Neural progenitor cell (in vitro differentiated cells): ENCODE results near the gene GFPT2. TPM values are rescaled to one million over a fixed set of nuclear protein-coding genes. Genes with fewer than 3 reads are reported as not detected.
A peak's percentile ranks its signal among the peaks of the same experiment; 100 is the strongest.

ENCODE experiments used
- DNase-seq: peaks from one replicate; pipeline ENCODE4 v3.0.0-alpha.2; 2016; ENCODE audit warnings: low spot score
- H2AFZ ChIP-seq: fragments of 200-600 bp; sonication (generic); replicated peaks from 2 replicates; pipeline ENCODE4 v1.6.1; 2016; ENCODE audit warnings: antibody characterized with exemption
- H3F3A ChIP-seq: fragments of 200-600 bp; sonication (generic); 2 replicates; pipeline ENCODE4 v1.6.1; 2016; ENCODE audit warnings: antibody characterized with exemption, low read depth
- H3K27ac ChIP-seq: fragments of 200-600 bp; sonication (generic); 2 replicates; pipeline ENCODE4 v1.5.1; 2016; ENCODE audit warnings: mild to moderate bottlenecking
- H3K27me3 ChIP-seq: fragments of 200-600 bp; sonication (generic); 2 replicates; pipeline ENCODE4 v1.6.1; 2016; ENCODE audit warnings: mild to moderate bottlenecking, moderate library complexity
- H3K36me3 ChIP-seq: fragments of 200-600 bp; sonication (generic); 2 replicates; pipeline ENCODE4 v1.5.1; 2016
- H3K4me1 ChIP-seq: fragments of 200-600 bp; sonication (generic); 2 replicates; pipeline ENCODE4 v1.6.1; 2016; ENCODE audit warnings: mixed run types
- H3K4me2 ChIP-seq: fragments of 200-600 bp; sonication (generic); 2 replicates; pipeline ENCODE4 v1.6.1; 2016
- H3K4me3 ChIP-seq: fragments of 200-600 bp; sonication (generic); 2 replicates; pipeline ENCODE4 v1.5.1; 2016
- H3K79me2 ChIP-seq: fragments of 200-600 bp; sonication (generic); 2 replicates; pipeline ENCODE4 v1.6.1; 2016; ENCODE audit warnings: low read depth
- H3K9ac ChIP-seq: fragments of 200-600 bp; sonication (generic); 2 replicates; pipeline ENCODE4 v1.6.1; 2016
- H3K9me3 ChIP-seq: fragments of 200-600 bp; sonication (generic); 2 replicates; pipeline ENCODE4 v1.5.1; 2016; ENCODE audit warnings: low read depth
- H4K20me1 ChIP-seq: fragments of 200-600 bp; sonication (generic); 2 replicates; pipeline ENCODE4 v1.6.1; 2016; ENCODE audit warnings: low read depth
- H3K27ac Mint-ChIP-seq: 3 replicates; pipeline ENCODE4 v1.8.0; 2021; ENCODE audit warnings: mixed read lengths
- H3K27me3 Mint-ChIP-seq: 2 replicates; pipeline ENCODE4 v1.8.0; 2022; ENCODE audit warnings: low read depth, mild to moderate bottlenecking, inconsistent platforms, moderate library complexity, mixed read lengths; ENCODE audit not compliant: insufficient read depth
- H3K36me3 Mint-ChIP-seq: 3 replicates; pipeline ENCODE4 v1.8.0; 2021; ENCODE audit warnings: mixed read lengths
- H3K4me1 Mint-ChIP-seq: 3 replicates; pipeline ENCODE4 v1.8.0; 2021; ENCODE audit warnings: mixed read lengths
- H3K4me3 Mint-ChIP-seq: 3 replicates; pipeline ENCODE4 v1.8.0; 2021; ENCODE audit warnings: mild to moderate bottlenecking, moderate library complexity, mixed read lengths
- H3K9me3 Mint-ChIP-seq: 3 replicates; pipeline ENCODE4 v1.8.0; 2020; ENCODE audit warnings: mixed read lengths
- CTCF ChIP-seq: fragments of 200-600 bp; sonication (generic); IDR thresholded peaks from 2 replicates; pipeline ENCODE4 v1.5.1; 2017; ENCODE audit warnings: antibody characterized with exemption, mild to moderate bottlenecking
- EZH2 ChIP-seq: fragments of 200-600 bp; sonication (generic); IDR thresholded peaks from 2 replicates; pipeline ENCODE4 v1.6.1; 2017; ENCODE audit warnings: antibody characterized with exemption, mild to moderate bottlenecking, moderate library complexity
- EZH2phosphoT487 ChIP-seq: fragments of 200-600 bp; sonication (generic); IDR thresholded peaks from 2 replicates; pipeline ENCODE4 v1.6.1; 2017; ENCODE audit warnings: antibody characterized with exemption
- total RNA-seq: library from RNA; depleted of rRNA; stranded (reverse); fragments of >200 nt; gene quantifications from 2 replicates; pipeline ENCODE4 v1.2.3, GENCODE V29; 2015; ENCODE audit warnings: low replicate concordance

Gene GFPT2
- total RNA-seq, 1 donor from 2014 or later, result 18.9 TPM

GRCh38 chr5:180324601-180324950 lies 28.6 kb downstream of the GFPT2 start:
- Histone ChIP-seq H3K9me3 (no peaks in the 10 kb centered on the region), H3K9ac (no peak overlapping the region), H3K4me1 (peaks cover 7% of the 10 kb centered on the region), H3F3A (no peaks in the 10 kb centered on the region), H3K4me2 (no peak overlapping the region), H3K27me3 (no peaks in the 10 kb centered on the region), H3K4me3 (no peak overlapping the region), H3K79me2 (no peaks in the 10 kb centered on the region), H2AFZ (no peak overlapping the region), H3K27ac (no peak overlapping the region), H4K20me1 (no peaks in the 10 kb centered on the region), H3K36me3 (no peaks in the 10 kb centered on the region)
- peaks cover 21% of the 10 kb centered on the region for H3K36me3 Mint-ChIP-seq
- H3K4me3 Mint-ChIP-seq, result no peak overlapping the region
- DNase-seq, result no peak
- TF ChIP-seq CTCF, result no peak
- no peak for TF ChIP-seq EZH2
- TF ChIP-seq EZH2phosphoT487, result no peak
- H3K27me3 Mint-ChIP-seq, result peaks cover 4% of the 10 kb centered on the region
- peaks cover 9% of the 10 kb centered on the region for H3K4me1 Mint-ChIP-seq
- no peaks in the 10 kb centered on the region for H3K9me3 Mint-ChIP-seq
- H3K27ac Mint-ChIP-seq, result no peak overlapping the region

- H3K36me3 ChIP-seq, result no peaks in the 10 kb centered on the region
- peaks cover 7% of the 10 kb centered on the region for H3K4me1 ChIP-seq
- DNase-seq, result no peak
- H3K4me3 Mint-ChIP-seq, result no peak overlapping the region
- no peak overlapping the region for H3K4me3 ChIP-seq
- H3K9ac ChIP-seq, result no peak overlapping the region
- no peak overlapping the region for H3K27ac Mint-ChIP-seq
- peaks cover 24% of the 10 kb centered on the region for H3K36me3 Mint-ChIP-seq
- H3K9me3 Mint-ChIP-seq, result no peaks in the 10 kb centered on the region
- H3K79me2 ChIP-seq, result no peaks in the 10 kb centered on the region
- no peak overlapping the region for H3K27ac ChIP-seq
- H3K27me3 ChIP-seq, result no peaks in the 10 kb centered on the region
- no peaks in the 10 kb centered on the region for H3F3A ChIP-seq
- TF ChIP-seq CTCF, result no peak
- no peak overlapping the region for H3K4me2 ChIP-seq
- no peak overlapping the region for H2AFZ ChIP-seq
- peaks cover 9% of the 10 kb centered on the region for H3K4me1 Mint-ChIP-seq
- H3K27me3 Mint-ChIP-seq, result peaks cover 4% of the 10 kb centered on the region
- H3K9me3 ChIP-seq, result no peaks in the 10 kb centered on the region
- H4K20me1 ChIP-seq, result no peaks in the 10 kb centered on the region
Measured at GRCh38 chr5:180323941-180324600, 29.1 kb downstream of the GFPT2 start.

- no peaks in the 10 kb centered on the region for H3K9me3 ChIP-seq
- no peaks in the 10 kb centered on the region for H4K20me1 ChIP-seq
- no peak overlapping the region for H3K4me2 ChIP-seq
- peak overlapping the region; percentile 1 for H3K27ac ChIP-seq
- H3K27me3 Mint-ChIP-seq, result peaks cover 4% of the 10 kb centered on the region
- peaks cover 27% of the 10 kb centered on the region for H3K36me3 Mint-ChIP-seq
- H3K4me3 ChIP-seq, result no peak overlapping the region
- H3K27ac Mint-ChIP-seq, result no peak overlapping the region
- no peak overlapping the region for H2AFZ ChIP-seq
- peaks cover 9% of the 10 kb centered on the region for H3K4me1 Mint-ChIP-seq
- no peak overlapping the region for H3K4me3 Mint-ChIP-seq
- no peaks in the 10 kb centered on the region for H3F3A ChIP-seq
- H3K4me1 ChIP-seq, result peaks cover 7% of the 10 kb centered on the region
- no peaks in the 10 kb centered on the region for H3K36me3 ChIP-seq
- H3K79me2 ChIP-seq, result no peaks in the 10 kb centered on the region
- H3K27me3 ChIP-seq, result no peaks in the 10 kb centered on the region
- TF ChIP-seq EZH2, result no peak
- TF ChIP-seq EZH2phosphoT487, result no peak
- no peak for TF ChIP-seq CTCF
- H3K9ac ChIP-seq, result no peak overlapping the region
- peak; percentile 26 for DNase-seq
- no peaks in the 10 kb centered on the region for H3K9me3 Mint-ChIP-seq
Measured at GRCh38 chr5:180323160-180323559, 30.0 kb downstream of the GFPT2 start.
